RPMI8226 (cell line): ENCODE results near the gene RERE.

Experiments used
- DNase-seq: peaks from one replicate; pipeline ENCODE4 v3.0.0-alpha.2; 2015

The RERE gene

DNA sequence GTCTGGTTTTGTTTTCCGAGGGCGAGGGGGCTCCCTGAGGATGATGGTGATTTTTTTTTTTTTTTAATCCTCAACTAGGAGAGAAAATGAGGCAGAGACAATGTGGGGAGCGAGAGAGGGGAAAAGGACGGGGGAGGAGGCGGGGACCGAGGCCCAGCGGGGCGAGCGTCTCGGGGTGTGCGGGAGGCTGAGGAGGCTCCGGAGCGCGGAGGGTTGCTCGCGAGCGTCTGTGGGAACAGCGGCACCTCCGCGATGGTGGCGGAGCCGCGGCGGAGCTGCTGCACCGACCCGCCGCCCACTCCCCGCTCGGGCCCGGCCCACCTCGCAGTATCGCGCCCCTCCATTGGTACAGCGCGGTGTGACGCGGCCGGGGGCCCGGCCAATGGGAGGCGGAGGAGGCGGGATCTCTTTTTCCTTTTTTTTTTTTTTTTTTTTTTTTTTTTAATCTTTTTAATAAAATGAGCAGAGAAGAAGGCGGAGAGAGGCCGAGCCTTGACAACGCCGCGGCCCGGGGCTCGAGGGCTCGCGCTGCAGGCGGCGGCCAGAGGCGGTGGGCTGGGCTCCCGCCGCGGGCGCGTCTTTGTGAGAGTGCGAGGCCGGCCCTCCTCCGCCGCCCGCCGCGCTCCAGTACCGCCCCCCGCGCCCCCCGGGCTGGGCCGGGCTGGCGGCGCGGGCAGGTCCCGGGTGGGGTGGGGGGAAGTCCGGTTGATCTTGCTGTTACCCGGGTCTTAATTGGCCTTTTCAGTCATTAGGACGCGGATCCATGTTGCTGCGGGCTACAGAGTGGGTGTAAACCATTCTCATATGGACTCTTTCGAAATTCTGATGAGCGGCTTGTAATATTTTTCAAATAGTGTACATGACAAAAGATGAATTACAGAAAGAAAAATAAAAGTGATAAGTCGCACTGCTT lies at the start of gene RERE:
RERE (minus strand) TSS at position 229 of the 913 bp plus-strand sequence.
- DNase-seq, result peak; percentile 96

DNA sequence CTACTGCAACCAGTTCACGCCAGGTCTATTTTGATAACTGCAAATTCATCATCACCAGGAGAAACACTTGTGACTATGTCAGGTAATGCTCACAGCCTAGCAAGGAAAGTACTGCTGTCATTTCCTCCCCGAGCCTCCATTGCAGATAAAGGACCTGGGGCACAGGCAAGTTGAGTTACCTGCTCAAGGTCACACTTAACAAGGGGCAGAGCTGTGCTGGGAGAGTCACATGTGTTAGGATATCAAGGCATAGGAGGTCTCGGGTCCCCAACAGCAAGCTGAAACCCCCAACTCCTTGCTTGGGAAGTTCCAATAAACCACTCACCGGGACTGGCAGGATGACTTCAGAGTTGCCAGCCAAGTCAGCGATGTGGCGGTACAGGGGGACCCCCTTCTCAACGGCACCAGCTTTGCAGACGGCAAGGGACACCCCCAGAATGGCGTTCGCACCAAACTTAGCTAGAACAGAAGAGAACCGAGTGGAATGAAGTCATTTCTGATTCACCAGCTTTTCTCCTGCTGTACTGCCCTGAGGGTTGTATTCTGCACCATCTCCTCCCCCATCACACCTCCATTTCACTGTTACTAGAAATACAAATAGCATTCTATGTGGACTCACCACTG lies 49.5 kb upstream of the RERE start:
- DNase-seq, result no peak

DNA sequence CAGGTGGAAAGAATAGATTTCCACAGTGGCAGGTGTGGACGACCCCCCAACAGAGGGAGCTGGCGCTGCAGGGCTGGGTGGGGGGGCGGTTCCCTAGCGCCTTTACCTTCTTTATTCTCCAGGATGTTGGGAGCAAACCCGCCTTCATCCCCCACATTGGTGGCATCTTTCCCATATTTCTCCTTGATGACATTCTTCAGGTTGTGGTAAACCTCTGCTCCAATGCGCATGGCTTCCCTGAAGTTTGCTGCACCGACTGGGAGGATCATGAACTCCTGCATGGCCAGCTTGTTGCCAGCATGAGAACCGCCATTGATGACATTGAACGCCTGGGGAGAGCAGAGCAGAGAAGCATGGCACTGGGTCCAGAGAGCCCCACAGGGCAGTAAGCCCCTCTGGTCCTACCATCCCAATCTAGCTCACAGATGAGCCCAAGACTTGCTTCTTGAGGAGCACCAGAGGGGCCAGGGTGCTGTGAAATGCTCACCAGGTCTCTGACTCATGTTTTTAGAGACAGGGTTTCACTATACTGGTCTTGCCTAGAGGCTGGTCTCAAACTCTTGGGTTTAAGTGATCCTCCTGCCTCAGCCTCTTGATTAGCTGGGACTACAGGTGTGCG lies 48.8 kb upstream of the RERE start:
- no peak for DNase-seq

DNA sequence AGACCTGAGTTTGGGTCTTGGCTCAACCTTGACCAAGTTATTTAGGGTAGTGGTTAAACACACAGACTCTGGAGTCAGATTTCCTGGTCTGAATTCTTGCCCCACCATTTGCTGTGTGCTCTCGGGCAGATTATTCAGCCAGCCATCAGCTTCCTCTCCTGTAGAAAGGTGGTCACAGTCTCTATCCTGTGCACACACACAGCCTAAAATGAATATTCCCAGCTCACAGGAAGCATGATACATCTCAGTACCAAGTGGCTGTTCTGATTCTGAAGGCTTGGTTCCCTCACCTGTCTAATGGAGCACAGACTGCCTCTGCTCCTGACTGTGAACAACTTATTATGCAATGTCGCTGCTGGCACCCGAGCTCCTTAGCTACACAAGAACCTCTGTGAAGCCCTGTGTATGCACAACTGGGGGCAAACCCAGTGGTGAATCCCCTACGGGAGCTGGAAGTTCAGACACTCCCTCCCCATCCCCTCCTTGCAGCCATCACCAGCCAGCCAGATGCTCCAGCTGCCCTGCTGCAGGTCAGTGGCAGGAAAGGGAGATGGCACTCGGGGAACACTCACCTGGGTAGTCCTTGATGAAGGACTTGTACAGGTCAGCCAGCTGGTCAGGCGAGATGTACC lies 47.4 kb upstream of the RERE start:
- DNase-seq, result no peak

DNA sequence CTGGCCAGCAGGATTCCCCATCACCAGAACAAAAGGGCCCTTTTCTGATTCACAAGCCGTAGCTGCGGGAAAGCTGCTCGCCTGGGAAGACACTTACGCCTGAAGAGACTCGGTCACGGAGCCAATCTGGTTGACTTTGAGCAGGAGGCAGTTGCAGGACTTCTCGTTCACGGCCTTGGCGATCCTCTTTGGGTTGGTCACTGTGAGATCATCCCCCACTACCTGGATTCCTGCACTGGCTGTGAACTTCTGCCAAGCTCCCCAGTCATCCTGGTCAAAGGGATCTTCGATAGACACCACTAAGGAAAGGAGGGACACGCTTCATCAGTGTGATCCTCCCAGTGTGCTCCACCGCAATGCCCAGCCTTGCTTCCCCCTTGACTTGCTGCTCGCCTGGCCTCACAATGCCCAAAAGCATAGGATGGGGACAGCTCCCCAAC lies 46.4 kb upstream of the RERE start:
- no peak for DNase-seq

DNA sequence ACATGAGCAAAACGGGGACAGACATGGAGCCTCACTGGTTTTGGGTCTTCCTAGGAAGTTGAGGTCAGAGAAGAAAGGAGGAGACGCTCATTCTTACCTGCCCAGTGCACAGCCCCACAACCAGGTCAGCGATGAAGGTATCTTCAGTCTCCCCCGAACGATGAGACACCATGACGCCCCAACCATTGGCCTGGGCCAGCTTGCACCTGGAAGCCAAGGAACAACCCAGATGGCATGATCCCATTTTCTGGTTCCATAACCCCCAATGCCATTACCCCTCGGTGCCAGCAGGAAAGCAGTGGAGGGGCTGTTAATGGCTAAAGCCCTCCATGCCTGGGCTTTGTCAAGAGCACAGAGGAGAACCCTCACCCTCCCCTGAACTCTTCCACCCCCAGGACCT lies 45.7 kb upstream of the RERE start:
- no peak for DNase-seq

DNA sequence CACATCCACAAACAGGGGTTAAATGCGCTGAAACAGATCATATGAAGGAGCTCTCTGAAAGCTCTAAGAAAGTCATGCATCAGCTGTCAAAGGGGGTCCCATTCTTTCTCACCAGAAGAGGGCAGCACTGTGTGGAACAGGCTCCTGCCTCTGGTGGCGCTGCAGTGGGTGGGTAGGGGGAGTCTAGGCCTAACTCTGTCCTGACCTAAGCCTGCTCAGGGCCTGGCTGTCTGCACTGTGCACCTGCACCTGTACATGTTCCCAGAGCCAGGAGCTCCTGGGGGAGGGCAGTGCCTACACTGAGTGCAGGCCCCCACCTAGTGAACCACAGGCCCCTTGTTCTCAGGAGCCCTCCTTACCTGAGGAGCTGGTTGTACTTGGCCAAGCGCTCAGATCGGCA lies 45.1 kb upstream of the RERE start:
- DNase-seq, result peak; percentile 50

DNA sequence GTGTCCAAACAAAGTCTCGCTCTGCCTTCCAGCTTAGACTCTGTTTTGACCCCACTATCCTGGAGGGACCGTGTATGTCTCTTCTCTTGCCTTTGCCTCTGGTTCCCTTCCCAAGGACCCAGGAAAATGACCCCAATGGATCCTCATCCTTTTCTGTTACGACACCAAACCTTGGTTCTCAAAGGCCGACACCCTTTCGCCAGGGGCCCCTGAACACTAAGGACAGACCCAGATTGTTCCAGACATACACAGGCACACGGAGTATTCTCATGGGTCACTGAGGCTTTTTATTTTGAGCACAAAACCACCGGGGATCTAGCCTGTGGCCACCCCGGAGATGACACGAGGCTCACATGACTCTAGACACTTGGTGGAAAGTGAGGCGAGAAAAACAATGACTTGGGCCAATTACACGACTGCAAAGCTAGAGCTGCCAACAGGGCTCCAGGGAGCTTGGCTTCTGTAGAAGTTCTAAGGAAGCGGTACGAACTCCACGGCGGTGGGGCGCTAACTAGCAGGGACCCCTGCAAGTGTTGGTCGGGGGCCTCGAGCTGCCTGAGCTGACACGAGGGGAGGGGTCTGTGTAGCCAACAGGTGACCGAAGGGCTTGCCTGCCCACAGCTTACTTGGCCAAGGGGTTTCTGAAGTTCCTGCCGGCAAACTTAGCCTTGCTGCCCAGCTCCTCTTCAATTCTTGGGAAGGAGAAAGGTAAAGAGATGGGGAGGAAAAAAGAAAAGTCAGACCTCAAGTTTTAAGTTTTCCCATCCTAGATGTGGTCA lies 43.5 kb upstream of the RERE start:
- no peak for DNase-seq

DNA sequence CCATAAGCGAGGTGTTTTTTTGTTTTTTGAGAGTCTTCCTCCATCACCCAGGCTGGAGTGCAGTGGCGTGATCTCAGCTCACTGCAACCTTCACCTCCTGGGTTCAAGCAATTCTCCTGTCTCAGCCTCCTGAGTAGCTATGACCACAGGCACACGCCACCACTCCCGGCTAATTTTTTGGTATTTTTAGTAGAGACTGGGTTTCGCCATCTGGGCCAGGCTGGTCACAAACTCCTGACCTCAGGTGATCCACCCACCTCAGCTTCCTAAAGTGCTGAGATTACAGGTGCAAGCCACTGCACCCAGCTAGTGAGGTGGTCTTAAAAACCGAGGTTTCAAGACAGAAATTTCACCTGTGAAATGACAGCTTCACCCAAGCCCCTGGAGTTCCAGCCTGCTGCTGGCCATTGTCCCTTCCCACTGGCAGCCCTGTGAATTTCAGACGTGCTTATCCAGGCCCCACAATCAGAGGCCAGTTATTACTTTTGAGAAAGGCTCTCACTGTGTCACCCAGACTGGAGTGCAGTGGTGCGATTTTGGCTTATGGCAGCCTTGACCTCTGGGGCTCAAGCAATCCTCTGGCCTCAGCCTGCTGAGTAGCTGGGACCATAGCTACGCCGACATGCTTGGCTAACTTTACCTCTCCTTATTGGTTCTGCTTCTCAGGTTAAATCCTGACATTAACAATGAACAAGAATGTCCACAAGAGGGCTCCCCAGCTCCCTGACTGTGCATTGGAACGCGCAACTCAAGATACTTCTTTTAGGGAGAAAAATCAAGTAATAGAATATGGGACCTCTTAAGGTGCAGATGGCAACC lies 41.7 kb upstream of the RERE start:
- DNase-seq, result peak; percentile 74

DNA sequence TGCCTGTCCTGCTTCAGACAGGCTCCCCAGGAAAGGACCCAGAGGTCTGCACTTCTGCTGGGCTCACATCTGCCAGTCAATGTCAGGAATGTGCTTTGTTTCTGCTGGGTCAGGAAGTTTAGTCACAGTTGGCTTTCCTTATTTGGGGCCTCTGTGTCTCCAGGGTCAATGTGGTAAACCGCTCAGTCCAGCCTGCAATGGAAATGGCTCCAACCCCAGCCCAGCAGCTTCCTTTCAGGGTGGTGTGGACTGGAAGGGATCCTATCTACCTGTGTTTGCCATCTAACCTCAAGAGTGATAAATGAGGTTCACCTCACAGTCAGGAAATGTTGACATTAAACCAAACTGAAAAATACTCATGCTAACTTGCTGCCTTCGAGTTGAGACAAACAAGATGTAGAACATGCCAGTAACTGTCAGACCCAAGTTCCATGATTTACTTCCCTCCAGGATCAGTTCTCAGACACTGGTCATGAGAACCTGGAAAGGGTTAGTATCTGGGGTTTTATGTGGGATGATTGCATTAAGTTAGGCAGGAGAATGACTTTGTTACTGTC lies 40.8 kb upstream of the RERE start:
- no peak for DNase-seq

DNA sequence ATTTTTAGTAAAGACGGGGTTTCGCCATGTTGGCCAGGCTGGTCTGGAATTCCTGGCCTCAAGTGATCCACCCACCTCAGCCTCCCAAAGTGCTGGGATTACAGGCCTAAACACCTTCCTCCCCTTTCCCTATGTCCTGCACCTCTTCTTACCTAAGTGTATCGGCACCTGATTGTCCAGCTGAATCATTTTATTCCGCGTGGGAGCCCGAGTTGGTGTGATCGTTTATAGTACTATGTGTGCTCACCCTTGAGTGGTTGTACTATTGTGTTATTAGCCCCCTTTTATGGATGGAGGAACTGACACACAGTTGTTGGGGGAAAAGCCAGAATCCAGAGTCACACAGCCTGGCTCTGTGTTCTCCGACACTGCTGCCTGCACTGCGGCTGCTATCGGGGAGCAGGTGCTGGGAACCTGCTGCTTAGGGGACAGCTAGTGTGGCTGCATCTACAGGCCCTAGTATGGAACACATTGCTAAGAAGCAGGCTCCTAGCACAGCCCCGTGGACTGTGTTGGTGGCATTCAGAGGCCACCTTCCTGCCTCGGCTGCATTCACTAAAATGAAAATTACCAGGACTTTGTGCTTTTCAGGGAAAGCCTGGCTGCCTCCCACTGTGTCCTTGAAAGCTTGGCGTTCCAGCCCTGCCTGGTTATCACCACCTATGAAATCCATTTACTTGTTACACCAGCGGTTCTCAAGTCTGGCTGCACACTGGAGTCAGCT lies 39.4 kb upstream of the RERE start:
- DNase-seq, result no peak

DNA sequence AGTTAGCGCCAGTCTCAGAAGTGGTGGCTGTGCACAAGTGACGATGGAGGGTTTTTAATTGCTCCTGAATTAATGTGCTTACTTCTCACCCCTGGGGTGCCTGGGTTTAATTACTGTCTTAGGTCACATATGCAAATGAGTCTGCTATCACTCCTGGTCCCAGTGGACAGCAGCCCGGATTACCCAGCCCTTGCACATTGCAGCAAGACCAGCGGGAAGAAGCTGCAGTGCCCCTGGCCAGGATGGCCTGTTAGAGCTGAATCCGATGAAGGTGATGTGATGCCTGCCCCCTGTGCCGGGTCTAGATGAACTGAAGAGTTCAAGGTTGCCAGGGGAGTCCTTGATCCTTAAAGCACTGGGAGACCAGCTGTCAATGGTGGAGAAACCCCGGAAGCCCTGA lies 36.8 kb upstream of the RERE start:
- no peak for DNase-seq

DNA sequence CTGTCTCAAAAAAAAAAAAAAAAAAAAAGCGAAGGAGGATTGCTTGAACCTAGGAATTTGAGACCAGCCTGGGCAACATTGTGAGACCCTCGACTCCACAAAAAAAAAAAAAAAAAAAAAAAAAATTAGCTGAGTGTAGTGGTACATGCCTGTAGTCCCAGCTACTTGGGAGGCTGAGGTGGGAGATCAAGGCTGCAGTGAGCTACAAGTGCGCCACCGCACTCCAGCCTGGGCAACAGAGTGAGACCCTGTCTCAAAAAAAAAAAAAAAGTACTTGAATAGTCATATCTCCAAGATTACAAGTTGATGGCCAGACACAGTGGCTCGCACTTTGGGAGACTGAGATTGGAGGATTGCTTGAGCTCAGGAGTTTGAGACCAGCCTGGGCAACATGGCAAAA lies 33.6 kb upstream of the RERE start:
- no peak for DNase-seq

DNA sequence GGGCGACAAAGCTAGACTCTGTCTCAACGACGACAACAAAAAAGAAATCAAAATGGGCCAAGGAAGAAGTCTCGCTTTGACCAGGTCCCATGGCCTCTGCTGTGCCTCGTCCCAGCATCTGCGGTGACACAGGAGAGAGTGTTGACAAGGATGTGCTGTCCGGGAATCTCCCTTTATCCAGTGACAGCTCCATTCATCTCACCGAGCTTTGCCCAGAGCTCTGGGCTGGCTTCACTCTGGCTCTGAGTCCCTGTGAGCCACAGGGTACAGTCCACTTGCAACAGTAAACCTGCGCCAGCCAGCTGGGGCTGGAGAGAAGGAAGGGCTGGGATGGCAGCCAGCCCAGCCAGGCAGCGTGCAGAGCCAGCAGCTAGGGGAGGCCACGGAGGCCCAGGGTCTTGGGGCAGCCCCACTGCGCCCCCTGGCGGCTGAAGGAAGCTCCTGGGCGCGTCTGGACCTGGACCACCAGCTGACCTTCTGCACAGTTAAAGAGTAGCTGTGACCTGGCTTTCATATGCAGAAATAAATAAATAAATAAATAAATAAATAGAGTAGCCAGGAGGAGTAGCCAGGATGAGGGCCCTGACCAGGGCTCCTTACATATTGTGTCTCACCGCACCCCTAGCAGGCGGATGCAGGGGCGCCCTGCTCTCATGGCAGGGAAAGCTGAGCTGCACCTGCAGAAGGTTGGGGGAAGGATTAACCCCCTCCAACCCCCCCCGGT lies 31.4 kb upstream of the RERE start:
- peak; percentile 94 for DNase-seq

DNA sequence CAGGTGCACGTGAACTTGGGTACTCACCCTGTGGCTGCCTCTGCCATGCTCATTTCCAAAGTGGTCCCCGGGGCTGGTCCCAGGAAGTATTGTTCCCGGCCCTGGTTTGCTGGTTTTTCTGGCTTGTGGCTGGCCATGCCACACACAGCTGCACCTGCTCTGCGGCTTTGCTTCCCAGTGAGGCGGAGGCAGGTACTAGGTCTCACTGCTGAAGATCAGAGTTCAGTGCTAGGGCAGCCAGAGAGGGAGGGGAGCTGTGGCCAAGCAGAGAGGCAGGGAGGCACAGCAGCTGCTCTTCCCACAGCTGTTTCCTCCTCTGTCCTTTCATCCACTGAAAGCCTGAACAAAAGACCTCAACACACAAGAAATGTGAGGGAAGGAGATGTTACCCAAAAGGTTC lies 30.6 kb upstream of the RERE start:
- DNase-seq, result peak; percentile 89

DNA sequence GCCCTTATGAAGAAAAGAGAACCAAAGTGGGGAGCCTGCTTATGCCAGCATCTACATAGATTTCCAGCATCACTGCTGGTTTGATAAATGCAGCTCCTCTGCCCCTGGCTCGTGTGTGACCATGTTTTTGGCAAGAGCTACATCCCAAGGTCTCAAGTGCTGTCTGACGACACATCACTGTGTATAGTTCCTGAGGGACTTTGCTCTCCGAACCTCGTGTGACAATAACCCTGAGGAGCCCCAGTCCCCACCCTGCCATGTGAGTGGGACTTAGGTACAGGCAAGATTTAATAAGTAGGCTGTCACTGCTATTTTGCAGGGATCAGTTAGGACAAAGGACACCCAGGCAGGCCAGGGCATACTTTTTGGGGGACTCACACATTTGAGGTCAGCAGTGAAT lies 28.8 kb upstream of the RERE start:
- no peak for DNase-seq

DNA sequence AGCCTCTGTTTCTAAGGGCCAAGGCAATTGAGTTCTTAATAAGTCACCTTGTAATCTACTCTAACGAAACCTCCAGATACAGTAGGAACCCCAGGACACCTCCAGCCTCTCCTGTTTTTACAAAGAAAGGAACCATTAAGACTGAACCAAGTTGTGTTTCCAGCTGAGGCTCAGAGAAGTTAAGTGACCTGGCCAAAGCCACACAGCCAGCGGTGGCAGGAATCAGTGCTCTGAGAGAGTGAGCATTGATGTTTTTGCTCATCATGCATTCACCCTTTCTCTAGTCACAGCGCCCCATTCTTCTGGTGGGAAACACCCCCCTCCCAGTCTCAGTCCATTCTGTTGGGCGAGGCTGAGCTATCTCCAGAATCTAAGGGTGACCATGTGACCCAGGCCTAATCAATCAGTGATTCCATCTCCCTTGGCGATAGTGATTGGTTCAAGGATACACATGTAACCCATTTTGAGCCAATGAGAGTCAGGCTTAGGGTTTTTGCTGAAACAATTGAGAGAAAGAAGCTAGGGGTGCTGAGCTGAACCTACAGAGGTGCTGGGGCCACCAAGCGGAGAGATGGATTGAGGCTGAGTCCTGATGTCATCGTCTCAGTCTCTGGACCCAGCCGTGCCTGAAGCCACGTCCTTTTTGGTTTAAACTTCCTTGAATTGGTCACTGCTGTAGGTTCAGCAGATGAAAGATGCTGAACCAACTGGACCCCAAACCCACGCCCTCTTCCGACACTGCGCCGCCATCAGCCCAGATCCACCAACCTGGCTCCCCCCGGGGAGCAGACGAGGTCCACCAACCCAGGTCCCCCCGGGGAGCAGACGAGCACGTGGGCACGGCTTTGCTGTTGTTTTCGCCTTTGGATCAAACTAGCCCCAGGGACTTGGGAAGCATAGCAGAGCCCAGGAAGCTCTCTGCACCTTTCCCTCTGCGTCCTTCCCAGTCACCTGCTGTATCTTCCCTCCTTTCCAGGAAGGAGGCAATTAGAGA lies 28.0 kb upstream of the RERE start:
- no peak for DNase-seq

DNA sequence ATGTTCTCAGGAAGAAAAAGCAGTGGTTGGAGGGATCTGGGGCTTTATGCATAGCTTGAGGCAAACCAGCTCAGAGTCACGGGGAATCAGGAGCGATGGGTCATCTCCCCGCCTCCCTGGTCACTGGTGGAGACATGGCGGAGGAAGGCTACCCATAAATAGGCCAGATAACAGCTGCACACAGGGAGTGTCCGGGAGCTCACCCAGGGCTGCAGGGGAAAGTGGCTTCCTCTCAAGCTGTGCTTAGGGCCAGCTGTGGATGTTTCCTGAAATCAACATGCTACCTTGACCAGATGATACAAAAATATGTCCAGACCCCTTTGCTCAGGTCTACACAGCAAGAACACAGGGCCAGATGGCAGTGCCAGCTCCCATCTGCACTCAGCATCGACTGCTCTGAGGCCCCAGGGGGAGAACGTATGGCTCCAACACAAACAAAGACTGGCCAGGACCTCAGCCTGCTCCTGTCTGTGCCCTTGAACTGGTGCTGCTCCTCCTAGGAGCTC lies 27.1 kb upstream of the RERE start:
- peak; percentile 58 for DNase-seq
